HCT116 (cell line): ENCODE data around the gene NR6A1. TPM values are rescaled to one million over a fixed set of nuclear protein-coding genes. Genes with fewer than 3 reads are reported as not detected.

Experiments
- ATAC-seq: fragments of 200-7000 bp; cut with Tn5 transposase; 2 replicates; pipeline ENCODE4 v1.9.1; 2020; ENCODE audit warnings: mild to moderate bottlenecking, moderate library complexity
- BruUV-seq: library from RNA; stranded (reverse); fragments of 400-500 nt; replicated peaks from 2 replicates; lab custom pipeline; 2021; lab: Mats Ljungman, UMichigan
- CTCF ChIA-PET: fragments of 300-600 bp; sonication (Branson Sonifier 250); formaldehyde crosslinking; loops from one replicate; lab custom pipeline; 2021; ENCODE audit warnings: antibody characterized with exemption; lab: Charles Lee
- POLR2A ChIA-PET: fragments of 300-600, 350-600 bp; sonication (Branson Sonifier 250); formaldehyde crosslinking; loops from one replicate; lab custom pipeline; 2021; ENCODE audit warnings: antibody characterized with exemption; lab: Charles Lee
- RAD21 ChIA-PET, 2 experiments: fragments of 300-600 bp; sonication (Branson Sonifier 250); formaldehyde crosslinking; loops; one replicate each; lab custom pipeline; 2023; ENCODE audit warnings: low total read pairs in 2 of 2; ENCODE audit not compliant: uncharacterized antibody in 2 of 2, unreplicated experiment in 2 of 2, low non-redundant PET in 1 of 2; lab: Charles Lee
- DNase-seq: peaks from one replicate; pipeline ENCODE4 v3.0.0-alpha.2; 2010; ENCODE audit warnings: low read depth, low spot score
- H2AFZ ChIP-seq: fragments of 200-600 bp; shearing (Covaris generic), sonication (generic); 2 replicates; pipeline ENCODE4 v1.6.1; 2017; ENCODE audit warnings: low read depth, mixed run types, mixed read lengths, antibody characterized with exemption, low read length; ENCODE audit not compliant: poor library complexity, severe bottlenecking
- H3K27ac ChIP-seq: 2 replicates; pipeline ENCODE4 v1.5.1; 2012; ENCODE audit warnings: low read depth, low read length
- H3K27me3 ChIP-seq: fragments of 200-600 bp; sonication (generic); 2 replicates; pipeline ENCODE4 v1.6.1; 2016; ENCODE audit warnings: mixed run types, low read length, mixed read lengths; ENCODE audit not compliant: insufficient read depth
- H3K36me3 ChIP-seq, 2 experiments: fragments of 200-500 bp in 1 of 2; fragments of 200-600 bp in 1 of 2; sonication (Bioruptor generic) in 1 of 2; sonication (generic) in 1 of 2; 2 replicates each; pipeline versions ENCODE4 v1.5.1 to v1.6.1; 2014 to 2016; ENCODE audit warnings: low read length in 2 of 2, inconsistent platforms in 1 of 2, mixed read lengths in 1 of 2, mixed run types in 1 of 2; ENCODE audit not compliant: insufficient read depth in 2 of 2, control insufficient read depth in 1 of 2
- H3K4me1 ChIP-seq, 2 experiments: fragments of 200-600 bp in 1 of 2; sonication (generic) in 1 of 2; 2 replicates each; pipeline versions ENCODE4 v1.5.1 to v1.6.1; 2012 to 2017; ENCODE audit warnings: low read length in 2 of 2, inconsistent platforms in 1 of 2, mild to moderate bottlenecking in 1 of 2, mixed read lengths in 1 of 2, mixed run types in 1 of 2, moderate library complexity in 1 of 2; ENCODE audit not compliant: insufficient read depth in 2 of 2, control insufficient read depth in 1 of 2
- H3K4me2 ChIP-seq: fragments of 200-600 bp; sonication (generic); 2 replicates; pipeline ENCODE4 v1.6.1; 2017; ENCODE audit warnings: mixed run types, low read length, mixed read lengths
- H3K4me3 ChIP-seq, 2 experiments: fragments of 200-600 bp in 1 of 2; sonication (generic) in 1 of 2; replicated peaks in 1 of 2; 2 replicates each; pipeline ENCODE4 v1.5.1; 2011 to 2016; ENCODE audit warnings: low read length in 2 of 2, control low read depth in 1 of 2, low read depth in 1 of 2, mild to moderate bottlenecking in 1 of 2, mixed read lengths in 1 of 2, mixed run types in 1 of 2
- H3K79me2 ChIP-seq: fragments of 200-600 bp; sonication (generic); 2 replicates; pipeline ENCODE4 v1.6.1; 2017; ENCODE audit warnings: mild to moderate bottlenecking, mixed run types, low read length, moderate library complexity, mixed read lengths; ENCODE audit not compliant: insufficient read depth
- H3K9ac ChIP-seq: fragments of 200-600 bp; sonication (generic); 2 replicates; pipeline ENCODE4 v1.6.1; 2016; ENCODE audit warnings: low read length, mixed read lengths
- H3K9me2 ChIP-seq: fragments of 200-600 bp; sonication (generic), shearing (Covaris generic); 2 replicates; pipeline ENCODE4 v1.6.1; 2017; ENCODE audit warnings: mixed run types, mild to moderate bottlenecking, moderate library complexity; ENCODE audit not compliant: insufficient read depth
- H3K9me3 ChIP-seq, 2 experiments: fragments of 200-500 bp in 1 of 2; fragments of 200-600 bp in 1 of 2; sonication (Bioruptor generic) in 1 of 2; sonication (generic) in 1 of 2; 2 replicates each; pipeline ENCODE4 v1.6.1; 2014 to 2017; ENCODE audit warnings: low read length in 2 of 2, mixed read lengths in 2 of 2, inconsistent platforms in 1 of 2, low read depth in 1 of 2, mild to moderate bottlenecking in 1 of 2, mixed run types in 1 of 2, moderate library complexity in 1 of 2; ENCODE audit not compliant: control insufficient read depth in 1 of 2, insufficient read depth in 1 of 2
- H4K20me1 ChIP-seq: fragments of 200-600 bp; sonication (generic), shearing (Covaris generic); 2 replicates; pipeline ENCODE4 v1.6.1; 2017; ENCODE audit warnings: mixed run types, mild to moderate bottlenecking, moderate library complexity; ENCODE audit not compliant: insufficient read depth
- CBX3 ChIP-seq: IDR thresholded peaks from 2 replicates; pipeline ENCODE4 v1.6.1; 2012; ENCODE audit warnings: low read depth
- CEBPB ChIP-seq: IDR thresholded peaks from 2 replicates; pipeline ENCODE4 v1.6.1; 2012; ENCODE audit warnings: low read depth
- ELF1 ChIP-seq: IDR thresholded peaks from 2 replicates; pipeline ENCODE4 v1.6.1; 2012; ENCODE audit warnings: low read depth, borderline replicate concordance
- FOSL1 ChIP-seq: IDR thresholded peaks from 2 replicates; pipeline ENCODE4 v1.6.1; 2012; ENCODE audit warnings: low read depth
- POLR2A ChIP-seq: IDR thresholded peaks from 2 replicates; pipeline ENCODE4 v1.7.0; 2011; ENCODE audit warnings: borderline replicate concordance; ENCODE audit not compliant: insufficient read depth, insufficient read length; ENCODE audit errors: extremely low read depth
- POLR2AphosphoS5 ChIP-seq: IDR thresholded peaks from 2 replicates; pipeline ENCODE4 v1.6.1; 2011; ENCODE audit warnings: mild to moderate bottlenecking, low read depth, low read length, moderate library complexity
- RAD21 ChIP-seq: IDR thresholded peaks from 2 replicates; pipeline ENCODE4 v1.6.1; 2012; ENCODE audit warnings: low read depth, mild to moderate bottlenecking
- SIN3A ChIP-seq: IDR thresholded peaks from 2 replicates; pipeline ENCODE4 v1.6.1; 2012; ENCODE audit warnings: low read depth
- ZFX ChIP-seq: fragments of 450-650 bp; IDR thresholded peaks from 2 replicates; pipeline ENCODE4 v1.6.1; 2017
- ZNF274 ChIP-seq: fragments of 200-500 bp; sonication (Bioruptor generic); IDR thresholded peaks from 2 replicates; pipeline ENCODE4 v1.6.1; 2014; ENCODE audit warnings: mild to moderate bottlenecking, low read depth, low read length, inconsistent platforms
- intact Hi-C: fragments of 100-400 bp; cut with micrococcal nuclease; formaldehyde crosslinking; loops from 2 replicates; pipeline ENCODE4 v1.10.0; 2022
- total RNA-seq: library from RNA; stranded (reverse); gene quantifications from one replicate; pipeline ENCODE4 v1.2.1, GENCODE V29; 2021; ENCODE audit not compliant: unreplicated experiment
- TF ChIP-seq, protein P1 (sequence below): IDR thresholded peaks from 2 replicates; pipeline ENCODE4 v1.6.1; 2012; ENCODE audit warnings: low read depth

The NR6A1 gene
- total RNA-seq, 1 experiment from 2014 or later = 9.9 TPM

DNA sequence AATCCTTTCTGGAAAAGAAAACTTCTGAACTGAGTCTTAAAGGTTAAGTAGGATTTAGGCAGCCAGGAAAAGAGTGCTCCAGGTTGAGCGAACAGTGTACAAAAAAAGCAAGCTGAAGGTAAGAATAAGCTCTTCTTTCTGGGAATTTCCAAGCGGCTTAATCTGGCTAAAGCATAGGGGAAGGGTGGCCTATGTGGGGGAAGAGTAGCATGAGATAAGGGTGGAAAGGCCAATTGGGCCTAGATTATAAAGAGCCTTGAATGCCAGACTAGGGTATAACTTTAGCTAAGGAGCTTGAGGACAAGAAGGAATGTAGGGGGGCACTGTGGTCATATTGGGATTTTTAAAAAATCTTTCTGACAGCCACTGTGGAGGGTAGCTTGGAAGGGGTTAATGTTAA lies 226.6 kb downstream of the NR6A1 start:
- H3K9ac ChIP-seq = no peak overlapping the region
- H3K27me3 ChIP-seq = no peaks in the 10 kb centered on the region
- no peak overlapping the region for H3K27ac ChIP-seq
- no TSS peak for BruUV-seq
- H3K4me3 ChIP-seq = no peak overlapping the region
- intact Hi-C loops = no loop called here
- ATAC-seq = no peak
- H2AFZ ChIP-seq = no peak overlapping the region
- CTCF ChIA-PET = no interaction called here
- POLR2A ChIA-PET = no interaction called here
- no peaks in the 10 kb centered on the region for H3K4me1 ChIP-seq
- no peaks in the 10 kb centered on the region for H3K9me3 ChIP-seq
- no peak overlapping the region for H3K4me2 ChIP-seq
- RAD21 ChIA-PET = no interaction called here
- H4K20me1 ChIP-seq = no peaks in the 10 kb centered on the region
- no peaks in the 10 kb centered on the region for H3K9me2 ChIP-seq
- no peak for DNase-seq
- TF ChIP-seq CBX3 = no peak
- TF ChIP-seq, protein P1, sequence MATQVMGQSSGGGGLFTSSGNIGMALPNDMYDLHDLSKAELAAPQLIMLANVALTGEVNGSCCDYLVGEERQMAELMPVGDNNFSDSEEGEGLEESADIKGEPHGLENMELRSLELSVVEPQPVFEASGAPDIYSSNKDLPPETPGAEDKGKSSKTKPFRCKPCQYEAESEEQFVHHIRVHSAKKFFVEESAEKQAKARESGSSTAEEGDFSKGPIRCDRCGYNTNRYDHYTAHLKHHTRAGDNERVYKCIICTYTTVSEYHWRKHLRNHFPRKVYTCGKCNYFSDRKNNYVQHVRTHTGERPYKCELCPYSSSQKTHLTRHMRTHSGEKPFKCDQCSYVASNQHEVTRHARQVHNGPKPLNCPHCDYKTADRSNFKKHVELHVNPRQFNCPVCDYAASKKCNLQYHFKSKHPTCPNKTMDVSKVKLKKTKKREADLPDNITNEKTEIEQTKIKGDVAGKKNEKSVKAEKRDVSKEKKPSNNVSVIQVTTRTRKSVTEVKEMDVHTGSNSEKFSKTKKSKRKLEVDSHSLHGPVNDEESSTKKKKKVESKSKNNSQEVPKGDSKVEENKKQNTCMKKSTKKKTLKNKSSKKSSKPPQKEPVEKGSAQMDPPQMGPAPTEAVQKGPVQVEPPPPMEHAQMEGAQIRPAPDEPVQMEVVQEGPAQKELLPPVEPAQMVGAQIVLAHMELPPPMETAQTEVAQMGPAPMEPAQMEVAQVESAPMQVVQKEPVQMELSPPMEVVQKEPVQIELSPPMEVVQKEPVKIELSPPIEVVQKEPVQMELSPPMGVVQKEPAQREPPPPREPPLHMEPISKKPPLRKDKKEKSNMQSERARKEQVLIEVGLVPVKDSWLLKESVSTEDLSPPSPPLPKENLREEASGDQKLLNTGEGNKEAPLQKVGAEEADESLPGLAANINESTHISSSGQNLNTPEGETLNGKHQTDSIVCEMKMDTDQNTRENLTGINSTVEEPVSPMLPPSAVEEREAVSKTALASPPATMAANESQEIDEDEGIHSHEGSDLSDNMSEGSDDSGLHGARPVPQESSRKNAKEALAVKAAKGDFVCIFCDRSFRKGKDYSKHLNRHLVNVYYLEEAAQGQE = no peak
- H3K79me2 ChIP-seq = no peaks in the 10 kb centered on the region
- no peaks in the 10 kb centered on the region for H3K36me3 ChIP-seq

DNA sequence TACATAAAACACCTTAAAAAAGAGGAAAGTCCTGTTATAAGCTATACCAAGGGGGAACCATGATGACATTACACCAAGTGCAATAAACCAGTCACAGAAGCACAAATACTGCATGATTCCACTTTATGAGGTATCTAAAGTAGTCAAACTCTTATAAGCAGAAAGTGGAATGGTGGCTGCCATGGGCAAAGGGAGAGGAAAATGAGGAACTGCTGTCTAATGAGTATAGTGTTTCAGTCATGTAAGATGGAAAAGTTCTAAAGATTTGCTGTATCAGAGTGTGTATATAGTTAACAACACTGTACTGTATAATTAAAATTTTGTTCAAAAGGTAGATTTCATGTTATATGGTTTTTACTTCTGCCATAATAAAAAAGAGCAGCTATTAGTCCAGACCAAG lies 229.3 kb downstream of the NR6A1 start:
- H3K4me2 ChIP-seq = no peak overlapping the region
- no peaks in the 10 kb centered on the region for H3K9me3 ChIP-seq
- H3K4me3 ChIP-seq = no peak overlapping the region
- H3K27ac ChIP-seq = no peak overlapping the region
- ATAC-seq (no peak), DNase-seq (no peak)
- H3K27me3 ChIP-seq = no peaks in the 10 kb centered on the region
- ChIA-PET RAD21 (no interaction called here), CTCF (no interaction called here), POLR2A (no interaction called here)
- intact Hi-C loops = no loop called here
- no peaks in the 10 kb centered on the region for H3K4me1 ChIP-seq
- no peak overlapping the region for H2AFZ ChIP-seq
- no TSS peak for BruUV-seq
- H3K9me2 ChIP-seq = no peaks in the 10 kb centered on the region
- H4K20me1 ChIP-seq = no peaks in the 10 kb centered on the region
- H3K79me2 ChIP-seq = no peaks in the 10 kb centered on the region
- peaks cover 0 to 4% of the 10 kb centered on the region in 2 experiments; a peak in 2 of 4 replicates for H3K36me3 ChIP-seq
- TF ChIP-seq SIN3A = no peak
- no peak for TF ChIP-seq RAD21
- no peak for TF ChIP-seq POLR2A
- TF ChIP-seq ZNF274 = no peak
- no peak for TF ChIP-seq POLR2AphosphoS5
- TF ChIP-seq ZFX = no peak
- no peak for TF ChIP-seq CEBPB
- TF ChIP-seq FOSL1 = no peak
- no peak for TF ChIP-seq ELF1
- no peak overlapping the region for H3K9ac ChIP-seq
